NCI-H2171 (cell line): ENCODE results near the gene DEFB131B.
"Not testable (repeated sequence)": the region's sequence is repeated elsewhere in the genome, so short reads cannot be mapped to it uniquely, and the experiment has no call there.

Experiments
- DNase-seq: peaks from one replicate; lab custom pipeline; 2025; lab: John Stamatoyannopoulos, UW

Gene DEFB131B, protein sequence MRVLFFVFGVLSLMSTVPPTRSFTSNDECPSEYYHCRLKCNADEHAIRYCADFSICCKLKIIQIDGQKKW

DNA sequence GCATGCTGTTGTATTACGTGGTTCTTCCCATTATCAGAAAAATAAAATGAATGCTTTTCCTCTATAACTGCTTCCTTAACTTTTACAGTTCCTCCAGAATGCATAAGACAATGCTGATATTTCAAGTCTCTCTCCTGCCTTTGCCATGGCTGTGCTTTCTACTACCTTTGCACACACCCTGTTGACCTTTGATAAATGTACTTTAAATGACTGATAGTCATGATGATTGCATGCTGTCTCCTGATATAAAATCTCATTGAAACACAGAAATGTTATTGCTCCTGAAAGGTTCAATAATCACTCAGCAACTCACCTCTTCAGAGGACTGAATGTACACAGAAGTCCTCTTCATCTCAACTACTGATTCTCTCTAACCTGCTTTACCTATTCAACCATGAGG, at the start of gene DEFB131B:
Gene DEFB131B, plus strand, starts transcription at position 395 of the 400 bp plus-strand sequence. Its CDS starts 0 bp downstream, at position 395.
- DNase-seq = not testable (repeated sequence)

DNA sequence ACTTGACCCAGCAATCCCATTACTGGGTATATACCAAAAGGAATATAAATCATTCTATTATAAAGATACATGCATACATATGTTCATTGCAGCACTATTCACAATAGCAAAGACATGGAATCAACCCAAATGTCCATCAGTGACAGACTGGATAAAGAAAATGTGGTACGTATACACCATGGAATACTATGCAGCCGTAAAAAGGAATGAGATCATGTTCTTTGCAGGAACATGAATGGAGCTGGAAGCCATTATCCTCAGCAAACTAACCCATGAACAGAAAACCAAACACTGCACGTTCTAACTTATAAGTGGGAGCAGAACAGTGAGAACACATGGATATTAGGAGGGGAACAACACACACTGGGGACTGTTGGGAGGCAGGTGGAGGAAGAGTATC, 49.0 kb upstream of the DEFB131B start:
- not testable (repeated sequence) for DNase-seq

DNA sequence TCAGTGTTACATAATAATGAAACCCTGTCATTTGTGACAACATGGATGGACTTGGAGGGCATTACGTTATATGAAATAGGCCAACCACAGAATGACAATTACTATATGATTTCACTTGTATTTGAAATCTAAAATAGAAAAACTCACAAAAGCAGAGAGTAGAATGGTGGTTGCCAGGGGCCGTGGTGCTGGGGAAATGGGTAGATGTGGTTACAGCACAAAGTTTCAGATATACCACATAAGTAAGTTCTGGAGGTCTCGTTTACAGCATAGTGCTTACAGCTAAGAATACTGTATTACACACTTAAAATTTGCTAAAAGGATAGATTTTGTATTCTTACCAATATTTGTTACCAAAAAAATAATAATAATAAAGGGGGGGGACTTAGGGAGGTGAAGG, 48.6 kb upstream of the DEFB131B start:
- not testable (repeated sequence) for DNase-seq

DNA sequence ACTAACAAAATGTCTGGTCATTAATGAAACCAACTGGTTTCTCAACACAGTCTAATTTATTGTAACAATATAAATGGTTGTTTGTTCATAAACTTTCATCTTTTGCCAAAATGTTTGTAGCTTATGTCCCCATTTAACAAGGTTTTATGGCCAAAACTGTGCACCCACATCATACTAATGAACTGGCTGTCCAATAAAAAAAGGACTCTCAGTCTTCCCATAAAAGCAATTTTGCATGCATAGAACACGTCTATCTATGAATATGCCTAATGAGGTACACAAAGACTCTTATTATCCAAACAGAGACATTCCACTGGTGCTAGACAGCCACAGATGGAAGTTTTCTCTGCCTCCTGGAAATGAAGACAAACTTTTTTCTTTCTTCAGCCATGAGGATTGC, 45.4 kb upstream of the DEFB131B start, which contains the start of gene DEFB108B:
Gene DEFB108B, plus strand, starts transcription at position 390 of the 400 bp plus-strand sequence. Its CDS starts 0 bp downstream, at position 390.
- DNase-seq = not testable (repeated sequence)

DNA sequence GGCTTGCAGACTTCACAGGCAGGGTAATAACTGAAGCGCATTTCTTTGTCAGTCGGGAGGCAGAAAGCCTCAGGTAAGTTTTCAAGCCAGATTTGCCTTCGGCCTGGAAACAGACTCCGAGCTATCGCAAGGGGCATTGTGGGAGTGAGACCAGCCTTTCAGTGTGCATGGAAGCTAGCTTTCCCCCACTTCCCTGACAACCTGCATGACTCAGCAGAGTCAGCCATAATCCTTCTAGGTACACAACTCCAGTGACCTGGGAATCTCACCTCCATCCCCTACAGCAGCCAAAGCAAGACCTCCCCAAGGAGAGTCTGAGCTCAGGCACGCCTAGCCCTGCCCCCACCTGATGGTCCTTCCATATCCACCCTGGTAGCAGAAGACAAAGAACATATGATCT, 35.5 kb upstream of the DEFB131B start:
- DNase-seq = not testable (repeated sequence)

DNA sequence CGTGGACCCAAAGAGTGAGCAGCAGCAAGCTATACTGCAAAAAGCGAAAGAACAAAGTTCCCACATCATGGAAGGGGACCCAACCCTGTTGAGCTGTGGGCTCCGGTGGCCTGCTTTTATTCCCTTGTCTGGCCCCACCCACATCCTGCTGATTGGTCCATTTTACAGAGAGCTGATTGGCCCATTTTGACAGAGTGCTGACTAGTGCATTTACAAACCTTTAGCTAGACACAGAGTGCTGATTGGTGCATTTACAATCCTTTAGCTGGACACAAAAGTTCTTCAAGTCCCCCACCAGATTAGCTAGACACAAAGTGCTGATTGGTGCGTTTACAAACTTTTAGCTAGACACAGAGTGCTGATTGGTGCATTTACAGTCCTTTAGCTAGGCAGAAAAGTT, 34.9 kb upstream of the DEFB131B start:
- DNase-seq = not testable (repeated sequence)

DNA sequence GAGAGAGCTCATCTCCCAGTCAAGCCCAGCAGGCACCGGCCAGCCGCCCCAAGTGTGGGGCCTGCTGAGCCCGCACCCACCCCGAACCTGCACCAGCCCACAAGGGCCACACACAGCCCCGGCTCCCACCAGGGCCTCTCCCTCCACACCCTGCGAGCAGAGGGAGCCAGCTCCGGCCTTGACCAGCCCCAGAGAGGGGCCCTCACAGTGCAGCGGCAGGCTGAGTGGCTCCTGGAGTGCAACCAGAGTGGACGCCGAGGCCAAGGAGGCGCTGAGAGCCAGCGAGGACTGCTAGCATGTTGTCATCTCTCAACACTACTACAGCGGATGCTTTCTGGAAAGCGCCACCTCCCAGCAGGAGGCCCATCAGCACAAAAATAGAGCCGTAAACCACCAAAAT, 34.4 kb upstream of the DEFB131B start:
- DNase-seq = no peak

DNA sequence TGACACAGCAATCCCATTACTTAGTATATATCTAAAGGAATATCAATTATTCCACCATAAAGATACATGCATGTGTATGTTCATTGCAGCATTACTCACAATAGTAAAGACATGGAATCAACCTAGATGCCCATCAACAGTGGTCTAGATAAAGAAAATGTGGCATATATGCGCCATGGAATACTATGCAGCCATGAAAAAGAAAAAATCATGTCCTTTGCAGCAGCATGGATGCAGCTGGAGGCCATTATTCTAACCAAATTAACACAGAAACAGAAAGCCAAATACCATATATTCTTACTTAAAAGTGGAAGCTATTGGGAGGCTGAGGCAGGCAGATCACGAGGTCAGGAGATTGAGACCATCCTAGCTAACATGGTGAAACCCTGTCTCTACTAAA, 24.4 kb upstream of the DEFB131B start:
- DNase-seq = not testable (repeated sequence)

DNA sequence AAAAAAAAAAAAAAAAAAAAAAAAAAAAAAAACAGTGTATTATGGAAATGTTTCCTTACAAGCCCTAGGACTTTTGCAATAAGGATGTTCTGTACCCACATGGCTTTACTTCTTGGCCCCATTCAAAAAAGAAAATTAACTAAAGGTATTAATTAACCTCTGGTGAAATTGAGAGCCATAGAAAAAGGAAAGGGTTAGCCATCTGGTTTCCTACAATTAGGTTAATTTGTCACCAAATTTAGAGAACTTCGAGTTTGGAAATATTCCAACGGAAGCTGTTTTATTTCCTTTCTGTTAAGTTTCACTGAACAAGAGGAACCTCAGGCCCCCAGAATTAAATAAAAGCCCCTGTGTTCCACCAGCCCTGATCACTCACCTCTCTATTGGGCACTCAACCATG, 22.4 kb upstream of the DEFB131B start:
- not testable (repeated sequence) for DNase-seq

DNA sequence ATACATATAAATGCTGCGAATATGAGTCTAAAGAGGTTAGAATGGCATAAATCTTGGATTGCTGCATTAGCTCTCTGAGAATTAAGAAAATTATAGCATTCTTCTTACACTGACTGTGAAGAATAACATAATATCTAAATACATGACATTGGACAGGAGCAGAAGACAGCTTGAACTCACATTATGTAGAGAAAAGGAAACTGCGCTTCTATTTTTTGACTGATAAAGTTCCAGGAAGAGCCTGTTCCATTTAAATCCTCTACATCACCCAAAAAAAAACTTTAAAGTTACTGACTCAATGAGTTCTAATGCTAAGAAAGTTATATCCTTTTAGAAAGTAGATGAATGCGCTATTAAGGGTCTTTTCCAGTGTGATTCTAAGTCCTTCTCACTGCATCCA, 17.4 kb upstream of the DEFB131B start:
- not testable (repeated sequence) for DNase-seq

DNA sequence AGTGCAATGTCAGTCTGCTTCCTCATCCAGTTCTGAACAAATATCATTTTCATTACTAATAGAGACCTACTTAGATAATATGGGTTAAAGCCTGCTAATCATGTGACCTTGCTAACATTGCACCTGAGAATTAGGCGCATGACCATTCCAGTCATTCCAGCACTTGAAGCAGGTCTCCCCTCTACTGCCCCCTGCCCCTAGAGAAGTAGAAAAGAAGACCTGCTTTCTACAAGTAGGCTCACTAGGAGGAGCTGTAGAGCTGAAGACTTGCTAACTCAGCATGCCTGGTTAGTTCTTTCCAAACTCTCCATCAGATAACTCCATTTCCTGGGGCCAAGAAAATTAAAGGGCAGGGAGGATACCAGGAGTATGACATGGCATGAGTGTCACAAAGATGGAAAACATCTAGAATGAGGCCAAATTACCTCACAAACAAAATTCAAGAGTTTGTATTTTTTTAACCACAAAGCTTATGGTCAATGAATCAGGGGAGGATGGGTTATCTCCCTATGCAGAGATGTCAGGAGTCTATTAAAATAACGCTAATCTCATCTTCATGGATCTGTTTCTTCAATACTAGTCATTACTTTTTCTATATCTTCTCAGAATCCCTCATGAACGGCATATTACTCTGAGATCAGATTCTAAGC, 14.2 kb upstream of the DEFB131B start:
- not testable (repeated sequence) for DNase-seq

DNA sequence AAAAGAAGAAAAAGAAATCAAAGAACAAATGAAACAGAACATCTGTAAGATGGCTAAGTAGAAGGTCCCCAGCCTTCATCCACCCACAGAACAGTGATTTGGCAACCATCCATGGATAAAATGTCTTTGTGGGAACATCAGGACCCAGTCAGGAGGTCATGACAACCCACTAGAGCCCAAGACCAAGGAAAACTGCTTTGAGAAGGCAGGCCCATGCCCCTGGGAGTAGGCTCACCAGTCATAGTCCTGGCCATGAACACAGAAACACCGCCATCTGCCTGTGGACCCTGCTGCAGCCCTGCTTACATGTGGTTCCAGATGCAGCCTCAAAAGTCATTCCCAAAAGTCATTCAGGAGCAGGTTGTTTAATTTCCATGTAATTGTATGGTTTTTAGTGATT, 11.0 kb upstream of the DEFB131B start:
- DNase-seq = not testable (repeated sequence)

DNA sequence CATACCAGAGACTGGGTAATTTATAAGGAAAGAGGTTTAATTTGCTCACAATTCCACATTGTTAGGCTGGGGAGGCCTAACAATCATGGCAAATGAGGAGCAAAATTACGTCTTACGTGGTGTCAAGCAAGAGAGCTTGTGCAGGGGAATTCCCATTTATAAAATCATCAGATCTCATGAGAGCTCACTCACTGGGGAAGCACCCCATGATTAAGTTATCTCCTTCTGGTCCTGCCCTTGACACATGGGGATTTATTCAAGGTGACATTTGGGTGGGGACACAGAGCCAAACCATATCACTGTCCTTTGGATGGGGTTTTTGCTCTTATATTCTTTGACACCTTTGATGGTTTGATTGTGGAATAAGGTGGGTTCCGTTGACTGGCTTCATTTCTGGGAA, 8.3 kb upstream of the DEFB131B start:
- not testable (repeated sequence) for DNase-seq

DNA sequence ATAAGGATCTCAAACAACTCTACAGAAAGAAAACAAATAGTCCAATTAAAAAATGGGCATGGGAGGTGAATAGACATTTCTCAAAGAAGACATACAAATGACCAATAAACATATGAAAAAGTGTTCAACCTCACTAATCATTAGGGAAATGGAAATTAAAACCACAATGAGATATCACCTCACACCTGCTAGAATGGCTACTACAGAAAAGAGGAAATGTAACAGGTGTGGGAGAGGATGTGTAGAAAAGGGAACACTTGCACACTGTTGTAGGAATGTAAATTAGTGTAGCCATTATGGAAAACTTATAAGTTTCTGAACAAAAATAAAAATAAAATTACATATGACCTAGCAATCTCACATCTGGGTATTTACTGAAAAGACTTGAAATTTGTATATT, 7.6 kb upstream of the DEFB131B start:
- DNase-seq = not testable (repeated sequence)

DNA sequence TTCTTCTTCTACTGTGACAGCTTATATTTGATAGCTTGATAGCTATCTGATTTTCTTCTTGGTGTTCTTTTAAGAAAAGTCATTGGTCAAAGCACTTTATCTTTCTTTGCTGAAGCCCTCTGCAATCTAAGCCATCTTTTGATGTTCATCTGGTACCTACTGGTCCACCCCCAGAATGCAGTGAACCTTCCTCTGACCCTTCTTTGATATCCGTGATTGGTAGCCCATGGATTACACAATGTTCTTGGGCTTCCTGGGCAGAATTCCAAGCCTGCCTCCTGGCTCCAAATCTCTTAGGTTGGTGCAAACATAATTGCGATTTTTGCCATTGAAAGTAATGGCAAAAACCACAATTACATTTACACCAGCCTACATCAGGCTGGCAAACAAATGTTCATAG, 2.0 kb upstream of the DEFB131B start:
- DNase-seq = not testable (repeated sequence)

DNA sequence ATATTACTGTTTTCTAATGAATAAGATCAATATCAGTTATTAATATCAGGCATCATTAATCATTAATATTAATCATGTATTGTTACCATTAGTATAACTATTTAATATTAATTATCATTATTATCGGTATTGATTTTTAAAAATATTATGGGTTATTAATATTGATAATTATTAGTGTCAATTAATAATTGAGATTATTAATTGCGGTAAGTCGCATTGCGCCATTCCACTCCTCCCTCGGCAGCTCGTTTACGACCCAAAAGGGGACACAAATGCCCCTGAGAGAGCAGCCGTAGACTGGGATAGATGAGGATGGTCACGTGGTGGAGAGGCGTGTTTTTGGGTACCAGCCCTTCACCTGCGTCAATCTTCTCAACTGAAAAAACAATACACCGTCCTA, 7.6 kb downstream of the DEFB131B start:
- DNase-seq = not testable (repeated sequence)

DNA sequence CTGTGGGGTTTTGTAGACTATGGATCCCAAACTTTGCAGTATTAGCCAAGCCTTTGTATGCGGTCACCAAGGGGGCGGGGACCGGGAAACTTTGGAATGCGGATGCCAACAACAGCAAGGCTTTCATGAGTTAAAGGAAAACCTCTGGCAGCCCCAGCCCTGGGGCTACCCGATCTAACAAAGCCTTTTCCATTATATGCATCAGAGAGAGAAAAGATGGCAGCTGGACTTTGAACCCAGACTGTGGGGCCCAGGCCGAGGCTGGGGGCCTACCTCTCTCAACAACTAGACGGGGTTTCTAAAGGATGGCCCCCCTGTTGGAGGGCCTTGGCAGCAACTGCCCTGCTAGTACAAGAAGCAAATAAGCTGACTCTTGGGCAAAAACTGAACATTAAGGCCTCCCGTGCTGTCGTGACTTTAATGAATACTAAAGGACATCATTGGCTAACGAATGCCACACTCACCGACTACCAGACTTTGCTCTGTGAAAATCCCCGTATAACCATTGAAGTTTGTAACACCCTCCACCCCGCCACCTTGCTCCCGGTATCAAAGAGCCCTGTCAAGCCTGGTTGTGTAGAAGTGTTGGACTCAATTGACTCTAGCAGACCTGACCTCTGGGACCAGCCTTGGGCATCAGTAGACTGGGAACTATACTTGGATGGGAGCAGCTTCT, 10.2 kb downstream of the DEFB131B start:
- DNase-seq = not testable (repeated sequence)

DNA sequence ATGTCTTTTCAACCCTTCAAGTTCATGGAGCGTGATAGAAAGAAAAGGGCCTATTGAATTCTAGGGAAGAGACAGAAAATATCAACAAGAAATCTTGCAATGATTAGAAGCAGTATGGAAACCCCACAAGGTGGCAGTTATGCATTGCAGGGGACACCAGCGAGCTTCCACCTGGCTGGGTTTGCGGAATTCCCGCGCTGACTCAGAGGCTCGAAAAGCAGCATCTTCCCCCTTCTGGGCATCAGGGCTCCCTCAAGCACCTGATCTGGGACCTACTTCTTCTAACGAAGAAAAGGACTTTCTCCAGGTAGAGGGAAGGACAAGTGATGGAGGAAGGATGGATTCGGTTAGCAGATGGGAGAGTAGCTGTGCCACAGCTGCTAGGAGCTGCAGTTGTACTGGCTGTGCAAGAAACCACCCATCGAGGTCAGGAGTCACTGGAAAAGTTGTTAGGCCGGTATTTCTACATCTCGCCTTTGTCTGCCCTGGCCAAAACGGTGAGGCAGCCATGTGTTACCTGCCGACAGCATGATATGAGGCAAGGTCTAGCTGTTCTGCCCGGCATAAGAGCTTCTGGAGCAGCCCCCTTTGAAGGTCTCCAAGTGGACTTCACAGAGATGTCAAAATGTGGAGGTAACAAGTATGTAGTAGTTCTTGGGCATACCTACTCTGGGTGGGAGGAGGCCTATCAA, 11.1 kb downstream of the DEFB131B start:
- DNase-seq = not testable (repeated sequence)

DNA sequence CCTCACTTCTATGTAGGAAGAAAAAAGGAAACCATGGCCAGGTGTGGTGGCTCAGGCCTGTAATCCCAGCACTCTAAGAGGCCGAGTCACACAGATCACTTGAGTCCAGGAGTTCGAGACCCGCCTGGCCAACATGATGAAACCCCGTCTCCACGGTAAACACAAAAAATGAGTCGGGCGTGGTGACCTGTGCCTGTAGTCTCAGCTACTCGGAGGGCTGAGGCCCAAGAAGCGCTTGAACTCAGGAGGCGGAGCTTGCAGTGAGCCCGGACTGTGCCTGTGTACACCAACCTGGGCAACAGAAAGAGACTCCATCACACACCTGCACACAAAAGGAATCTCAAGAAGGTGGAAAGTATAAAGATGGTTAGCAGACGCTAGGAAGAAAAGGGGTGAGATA, 17.7 kb downstream of the DEFB131B start:
- no peak for DNase-seq

DNA sequence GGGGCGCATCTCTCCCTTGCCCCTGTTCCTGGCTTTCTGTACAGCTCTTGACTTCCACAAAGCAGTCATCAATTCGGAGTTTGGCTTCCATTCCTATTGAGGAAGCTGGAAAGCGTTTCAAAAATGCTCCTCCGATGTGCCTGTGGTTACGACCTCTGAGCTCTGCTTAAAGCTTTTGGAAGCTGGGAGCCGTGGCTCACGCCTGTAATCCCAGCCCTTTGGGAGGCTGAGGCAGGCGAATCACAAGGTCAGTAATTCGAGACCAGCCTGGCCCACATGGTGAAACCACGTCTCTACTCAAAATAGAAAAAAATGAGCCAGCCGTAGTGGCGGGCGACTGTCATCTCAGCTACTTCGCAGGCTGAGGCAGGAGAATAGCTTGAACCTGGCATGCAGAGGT, 22.9 kb downstream of the DEFB131B start:
- not testable (repeated sequence) for DNase-seq

DNA sequence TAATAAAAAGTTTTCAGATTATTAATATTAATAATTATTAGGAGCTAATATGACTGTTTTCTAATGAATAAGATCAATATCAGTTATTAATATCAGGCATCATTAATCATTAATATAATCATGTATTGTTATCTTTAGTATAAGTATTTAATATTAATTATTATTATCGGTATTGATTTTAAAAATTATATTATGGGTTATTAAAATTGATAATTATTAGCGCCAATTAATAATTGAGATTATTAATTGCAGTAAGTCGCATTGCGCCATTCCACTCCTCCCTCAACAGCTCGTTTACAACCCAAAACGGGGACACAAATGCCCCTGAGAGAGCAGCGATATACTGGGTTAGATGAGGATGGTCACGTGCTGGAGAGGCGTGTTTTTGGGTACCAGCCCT, 30.0 kb downstream of the DEFB131B start:
- DNase-seq = no peak

DNA sequence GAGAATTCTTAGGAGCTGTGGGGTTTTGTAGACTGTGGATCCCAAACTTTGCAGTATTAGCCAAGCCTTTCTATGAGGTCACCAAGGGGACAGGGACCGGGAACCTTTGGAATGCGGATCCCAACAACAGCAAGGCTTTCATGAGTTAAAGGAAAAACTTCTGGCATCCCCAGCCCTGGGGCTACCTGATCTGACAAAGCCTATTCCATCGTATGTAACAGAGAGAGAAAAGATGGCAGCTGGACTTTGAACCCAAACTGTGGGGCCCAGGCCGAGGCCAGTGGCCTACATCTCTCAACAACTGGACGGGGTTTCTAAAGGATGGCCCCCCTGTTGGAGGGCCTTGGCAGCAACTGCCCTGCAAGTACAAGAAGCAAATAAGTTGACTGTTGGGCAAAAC, 32.5 kb downstream of the DEFB131B start:
- DNase-seq = not testable (repeated sequence)
